ENCODE measurements around the gene ZFP30. TPM values are rescaled to one million over a fixed set of nuclear protein-coding genes. Genes with fewer than 3 reads are reported as not detected.
A peak's percentile ranks its signal among the peaks of the same experiment; 100 is the strongest.

The ZFP30 gene
- total and polyA plus RNA-seq, 2 of the 13 experiments (the other 11 are each of a cell fraction or from before 2014, with no cell fraction given) = 3.4 to 19.2 TPM

- TF ChIP-seq RNF219 (CRISPR knock-in tag; IDR thresholded peaks at IDR 0.05) (no peak), ZSCAN12 (CRISPR knock-in tag; IDR thresholded peaks at IDR 0.05) (no peak), SNAPC2 (CRISPR knock-in tag; IDR thresholded peaks at IDR 0.05) (peak; percentile 54; the same call in 1 of the 2 replicates), TFE3 (CRISPR knock-in tag; IDR thresholded peaks at IDR 0.05) (0 out of 2 replicates have a peak, but pooled peaks have one; percentile 14), NCOA1 (CRISPR knock-in tag; IDR thresholded peaks at IDR 0.05) (peak; percentile 80; the same call in 1 of the 2 replicates), ZNF282 (IDR thresholded peaks at IDR 0.05; ENCODE audit: partially characterized antibody) (no peak), ZNF362 (CRISPR knock-in tag; IDR thresholded peaks at IDR 0.05; ENCODE audit: borderline replicate concordance) (no peak), ZNF562 (CRISPR knock-in tag; IDR thresholded peaks at IDR 0.05; ENCODE audit: borderline replicate concordance) (no peak), ZNF776 (CRISPR knock-in tag; IDR thresholded peaks at IDR 0.05) (peak; percentile 25; the same call in 1 of the 2 replicates), FOXJ3 (CRISPR knock-in tag; IDR thresholded peaks at IDR 0.05; ENCODE audit: borderline replicate concordance) (no peak), HOXA9 (CRISPR knock-in tag; IDR thresholded peaks at IDR 0.05; ENCODE audit: borderline replicate concordance) (no peak), IRF1 (CRISPR knock-in tag; IDR thresholded peaks at IDR 0.05; ENCODE audit: low read depth) (no peak), JUND (CRISPR knock-in tag; IDR thresholded peaks at IDR 0.05) (no peak), NR0B2 (CRISPR knock-in tag; IDR thresholded peaks at IDR 0.05) (no peak), ZNF138 (CRISPR knock-in tag; IDR thresholded peaks at IDR 0.05; ENCODE audit: low read depth) (0 out of 2 replicates have a peak, but pooled peaks have one; percentile 57), TFAP4 (IDR thresholded peaks at IDR 0.05; ENCODE audit: borderline replicate concordance, low read depth) (peak; percentile 72; the same call in 1 of the 2 replicates), HNRNPK (IDR thresholded peaks at IDR 0.05; ENCODE audit: low read depth, low read length, poor library complexity, severe bottlenecking) (peak; percentile 7), ZNF563 (CRISPR knock-in tag; IDR thresholded peaks at IDR 0.05) (peak; percentile 11; the same call in 1 of the 2 replicates), ELF4 (CRISPR knock-in tag; IDR thresholded peaks at IDR 0.05; ENCODE audit: borderline replicate concordance) (no peak)
These were observed at the start of gene ZFP30 (continued) for GRCh38 chr19:37655301-37655688.
